Adrenal gland (tissue), 5 donors: ENCODE results near the gene DOCK6.

ENCODE experiments used
- CTCF ChIP-seq, 6 experiments: fragments of 450-650 bp in 4 of 6; fragments of 200-600 bp in 2 of 6; sonication (generic) in 1 of 6; IDR thresholded peaks; 1 replicate in 5 of 6; 2 replicates in 1 of 6; pipeline versions ENCODE4 v1.5.1 to v1.8.0; 2016 to 2021; ENCODE audit warnings: antibody characterized with exemption in 6 of 6, mild to moderate bottlenecking in 2 of 6, moderate library complexity in 1 of 6
- POLR2A ChIP-seq, 2 donors: fragments of 450-650 bp; IDR thresholded peaks; one replicate each; pipeline ENCODE4 v1.6.1; 2017; ENCODE audit warnings: antibody characterized with exemption in 2 of 2, mild to moderate bottlenecking in 2 of 2, moderate library complexity in 1 of 2
- donor health status: DM: no; HTN: no; CAD: no.

GRCh38 chr19:11191934-11192333, 70.4 kb downstream of the DOCK6 start:
- TF ChIP-seq CTCF (IDR thresholded peaks at IDR 0.05) (no peak), POLR2A (IDR thresholded peaks at IDR 0.05) (no peak)
